K562 (cell line): Measurements from ENCODE around the gene FAM50A. TPM values are rescaled to one million over a fixed set of nuclear protein-coding genes. Genes with fewer than 3 reads are reported as not detected.

ENCODE experiments used
- GATAD2B ChIP-seq: fragments of 450-650 bp; IDR thresholded peaks from 2 replicates; pipeline ENCODE4 v1.6.1; 2017; ENCODE audit warnings: mild to moderate bottlenecking, borderline replicate concordance
- NFIX ChIP-seq: fragments of 250-450 bp; sonication (Bioruptor Pico); IDR thresholded peaks from 2 replicates; pipeline ENCODE4 v1.4.0; 2020; ENCODE audit warnings: low read depth, mild to moderate bottlenecking, moderate library complexity
- NR2C2 ChIP-seq, 2 experiments: fragments of 200-800 bp in 1 of 2; sonication (Bioruptor generic) in 1 of 2; sonication (generic) in 1 of 2; formaldehyde crosslinking in 1 of 2; IDR thresholded peaks; 2 replicates each; pipeline versions ENCODE4 v1.6.1 to v1.8.0; 2016 to 2022; ENCODE audit warnings: mild to moderate bottlenecking in 1 of 2, missing compliant biosample characterization in 1 of 2, missing genetic modification characterization in 1 of 2, missing genetic modification reagents in 1 of 2
- PCBP2 ChIP-seq: fragments of 200-400 bp; formaldehyde crosslinking; IDR thresholded peaks from 2 replicates; pipeline ENCODE4 v1.6.1; 2018; ENCODE audit warnings: low read length, low read depth, mild to moderate bottlenecking, moderate library complexity; ENCODE audit not compliant: poor library complexity, severe bottlenecking
- TGIF2 ChIP-seq: sonication (generic); formaldehyde crosslinking; IDR thresholded peaks from 2 replicates; pipeline ENCODE4 v1.8.1; 2022; ENCODE audit warnings: mild to moderate bottlenecking, missing genetic modification reagents, moderate library complexity
- ZFP1 ChIP-seq: fragments of 450-650 bp; formaldehyde crosslinking; IDR thresholded peaks from 2 replicates; pipeline ENCODE4 v1.4.0; 2020; ENCODE audit warnings: mild to moderate bottlenecking, mixed read lengths
- ZNF778 ChIP-seq: fragments of 450-650 bp; formaldehyde crosslinking; IDR thresholded peaks from 2 replicates; pipeline ENCODE4 v1.4.0; 2020; ENCODE audit warnings: mild to moderate bottlenecking, moderate library complexity
- polyA plus RNA-seq, 8 experiments: library from polyadenylated mRNA; depleted of rRNA in 4 of 8; stranded (reverse) in 5 of 8; unstranded in 3 of 8; fragments of >200 nt; fragmentation: Nextera tagmentation in 2 of 8; fragmentation: Illumina TruSeq in 1 of 8; extraction: Ambion mirVana in 2 of 8; extraction: Trizol in 1 of 8; gene quantifications; 2 replicates each; pipeline versions ENCODE4 v1.2.1 to v1.2.3, GENCODE V29; 2011 to 2014; ENCODE audit warnings: inconsistent platforms in 1 of 8, missing spikeins in 1 of 8
- total RNA-seq, 7 experiments: library from RNA; depleted of rRNA in 6 of 7; stranded (reverse); fragments of >200 nt in 6 of 7; fragmentation: Illumina TruSeq in 2 of 7; extraction: Trizol in 2 of 7; gene quantifications; 2 replicates each; pipeline versions ENCODE4 v1.2.1 to v1.2.3, GENCODE V29; 2011 to 2021; ENCODE audit warnings: low replicate concordance in 1 of 7
- TF ChIP-seq, protein P1 (sequence below): fragments of 450-650 bp; IDR thresholded peaks from 2 replicates; pipeline ENCODE4 v1.6.1; 2016; ENCODE audit warnings: low read depth
- TF ChIP-seq, protein P2 (sequence below): fragments of 250-450 bp; sonication (Bioruptor Pico); IDR thresholded peaks from 2 replicates; pipeline ENCODE4 v1.5.1; 2021; ENCODE audit warnings: mild to moderate bottlenecking
- TF ChIP-seq, protein P3 (sequence below), 2 experiments: IDR thresholded peaks; 2 replicates each; pipeline ENCODE4 v1.6.1; 2012; ENCODE audit warnings: improper control_type of control experiment in 2 of 2, low read depth in 2 of 2, low read length in 2 of 2, borderline replicate concordance in 1 of 2
- TF ChIP-seq, protein P4 (sequence below), 2 experiments: IDR thresholded peaks in 1 of 2; conservative IDR thresholded peaks in 1 of 2; 2 replicates each; pipeline ENCODE4 v1.6.1; 2016; ENCODE audit warnings: low read depth in 2 of 2, mild to moderate bottlenecking in 1 of 2, missing compliant biosample characterization in 1 of 2, missing genetic modification characterization in 1 of 2, moderate library complexity in 1 of 2

Gene FAM50A
- total and polyA plus RNA-seq, 9 of the 15 experiments (the other 6 are each of a cell fraction or from before 2014, with no cell fraction given): 4.4 to 114 (median 67.3) TPM

DNA sequence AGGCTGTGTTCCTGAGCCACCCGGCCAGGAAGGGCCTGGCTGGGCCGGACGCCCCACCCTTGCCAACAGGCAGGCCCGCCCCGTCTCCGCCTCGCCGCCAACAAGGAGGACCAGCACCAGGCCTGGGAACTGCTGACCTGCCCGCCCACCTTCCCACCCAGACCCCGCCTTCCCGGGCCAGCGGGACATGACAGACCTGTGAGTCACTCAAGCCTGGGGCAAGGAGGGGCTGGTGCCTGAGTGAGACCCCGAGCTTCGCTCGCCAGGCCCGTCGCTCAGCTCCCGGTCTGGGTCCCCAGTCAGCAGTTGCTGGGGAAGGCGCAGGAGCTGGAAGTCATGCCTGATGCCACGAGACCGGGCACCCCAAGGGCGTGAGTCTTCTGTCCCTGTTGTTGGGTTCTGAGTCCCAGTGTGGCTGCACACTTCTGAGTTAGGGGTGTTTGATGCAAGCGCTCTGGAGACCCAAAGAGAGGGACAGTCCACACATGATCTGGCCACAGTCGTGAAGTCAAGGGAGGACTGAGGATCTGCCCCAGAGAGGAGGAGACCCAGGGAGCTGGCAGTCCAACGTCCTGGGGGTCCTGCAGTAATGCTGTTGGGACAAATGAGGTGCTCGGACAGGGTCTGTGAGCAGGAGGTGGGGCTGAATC is 34.6 kb upstream of the FAM50A start, which contains the start of gene DNASE1L1 (continued):
- TF ChIP-seq, protein P1, sequence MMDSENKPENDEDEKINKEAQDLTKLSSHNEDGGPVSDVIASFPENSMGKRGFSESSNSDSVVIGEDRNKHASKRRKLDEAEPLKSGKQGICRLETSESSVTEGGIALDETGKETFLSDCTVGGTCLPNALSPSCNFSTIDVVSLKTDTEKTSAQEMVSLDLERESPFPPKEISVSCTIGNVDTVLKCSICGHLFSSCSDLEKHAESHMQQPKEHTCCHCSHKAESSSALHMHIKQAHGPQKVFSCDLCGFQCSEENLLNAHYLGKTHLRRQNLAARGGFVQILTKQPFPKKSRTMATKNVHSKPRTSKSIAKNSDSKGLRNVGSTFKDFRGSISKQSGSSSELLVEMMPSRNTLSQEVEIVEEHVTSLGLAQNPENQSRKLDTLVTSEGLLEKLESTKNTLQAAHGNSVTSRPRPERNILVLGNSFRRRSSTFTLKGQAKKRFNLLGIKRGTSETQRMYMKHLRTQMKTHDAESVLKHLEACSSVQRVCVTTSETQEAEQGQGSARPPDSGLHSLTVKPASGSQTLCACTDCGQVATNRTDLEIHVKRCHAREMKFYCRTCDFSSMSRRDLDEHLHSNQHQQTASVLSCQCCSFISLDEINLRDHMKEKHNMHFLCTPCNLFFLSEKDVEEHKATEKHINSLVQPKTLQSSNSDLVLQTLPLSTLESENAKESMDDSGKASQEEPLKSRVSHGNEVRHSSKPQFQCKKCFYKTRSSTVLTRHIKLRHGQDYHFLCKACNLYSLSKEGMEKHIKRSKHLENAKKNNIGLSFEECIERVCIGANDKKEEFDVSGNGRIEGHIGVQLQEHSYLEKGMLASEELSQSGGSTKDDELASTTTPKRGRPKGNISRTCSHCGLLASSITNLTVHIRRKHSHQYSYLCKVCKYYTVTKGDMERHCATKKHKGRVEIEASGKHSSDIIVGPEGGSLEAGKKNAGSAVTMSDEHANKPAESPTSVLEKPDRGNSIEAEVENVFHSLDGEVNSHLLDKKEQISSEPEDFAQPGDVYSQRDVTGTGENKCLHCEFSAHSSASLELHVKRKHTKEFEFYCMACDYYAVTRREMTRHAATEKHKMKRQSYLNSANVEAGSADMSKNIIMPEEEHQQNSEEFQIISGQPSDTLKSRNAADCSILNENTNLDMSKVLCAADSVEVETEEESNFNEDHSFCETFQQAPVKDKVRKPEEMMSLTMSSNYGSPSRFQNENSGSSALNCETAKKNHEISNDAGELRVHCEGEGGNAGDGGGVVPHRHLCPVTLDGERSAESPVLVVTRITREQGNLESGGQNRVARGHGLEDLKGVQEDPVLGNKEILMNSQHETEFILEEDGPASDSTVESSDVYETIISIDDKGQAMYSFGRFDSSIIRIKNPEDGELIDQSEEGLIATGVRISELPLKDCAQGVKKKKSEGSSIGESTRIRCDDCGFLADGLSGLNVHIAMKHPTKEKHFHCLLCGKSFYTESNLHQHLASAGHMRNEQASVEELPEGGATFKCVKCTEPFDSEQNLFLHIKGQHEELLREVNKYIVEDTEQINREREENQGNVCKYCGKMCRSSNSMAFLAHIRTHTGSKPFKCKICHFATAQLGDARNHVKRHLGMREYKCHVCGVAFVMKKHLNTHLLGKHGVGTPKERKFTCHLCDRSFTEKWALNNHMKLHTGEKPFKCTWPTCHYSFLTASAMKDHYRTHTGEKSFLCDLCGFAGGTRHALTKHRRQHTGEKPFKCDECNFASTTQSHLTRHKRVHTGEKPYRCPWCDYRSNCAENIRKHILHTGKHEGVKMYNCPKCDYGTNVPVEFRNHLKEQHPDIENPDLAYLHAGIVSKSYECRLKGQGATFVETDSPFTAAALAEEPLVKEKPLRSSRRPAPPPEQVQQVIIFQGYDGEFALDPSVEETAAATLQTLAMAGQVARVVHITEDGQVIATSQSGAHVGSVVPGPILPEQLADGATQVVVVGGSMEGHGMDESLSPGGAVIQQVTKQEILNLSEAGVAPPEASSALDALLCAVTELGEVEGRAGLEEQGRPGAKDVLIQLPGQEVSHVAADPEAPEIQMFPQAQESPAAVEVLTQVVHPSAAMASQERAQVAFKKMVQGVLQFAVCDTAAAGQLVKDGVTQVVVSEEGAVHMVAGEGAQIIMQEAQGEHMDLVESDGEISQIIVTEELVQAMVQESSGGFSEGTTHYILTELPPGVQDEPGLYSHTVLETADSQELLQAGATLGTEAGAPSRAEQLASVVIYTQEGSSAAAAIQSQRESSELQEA: no peak
- TF ChIP-seq ZNF778 (CRISPR knock-in tag) (no peak), GATAD2B (no peak), ZFP1 (CRISPR knock-in tag) (no peak), PCBP2 (no peak), NR2C2 (CRISPR knock-in tag; IDR thresholded peaks at IDR 0.05) (no peak), NR2C2 (tag; IDR thresholded peaks at IDR 0.05) (no peak), NFIX (no peak), TGIF2 (CRISPR knock-in tag) (no peak)
- TF ChIP-seq, protein P2, sequence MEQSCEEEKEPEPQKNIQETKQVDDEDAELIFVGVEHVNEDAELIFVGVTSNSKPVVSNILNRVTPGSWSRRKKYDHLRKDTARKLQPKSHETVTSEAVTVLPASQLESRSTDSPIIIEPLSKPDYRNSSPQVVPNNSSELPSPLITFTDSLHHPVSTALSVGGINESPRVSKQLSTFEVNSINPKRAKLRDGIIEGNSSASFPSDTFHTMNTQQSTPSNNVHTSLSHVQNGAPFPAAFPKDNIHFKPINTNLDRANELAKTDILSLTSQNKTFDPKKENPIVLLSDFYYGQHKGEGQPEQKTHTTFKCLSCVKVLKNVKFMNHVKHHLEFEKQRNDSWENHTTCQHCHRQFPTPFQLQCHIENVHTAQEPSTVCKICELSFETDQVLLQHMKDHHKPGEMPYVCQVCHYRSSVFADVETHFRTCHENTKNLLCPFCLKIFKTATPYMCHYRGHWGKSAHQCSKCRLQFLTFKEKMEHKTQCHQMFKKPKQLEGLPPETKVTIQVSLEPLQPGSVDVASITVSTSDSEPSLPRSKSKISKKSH (CRISPR knock-in tag): no peak
- TF ChIP-seq, protein P3, sequence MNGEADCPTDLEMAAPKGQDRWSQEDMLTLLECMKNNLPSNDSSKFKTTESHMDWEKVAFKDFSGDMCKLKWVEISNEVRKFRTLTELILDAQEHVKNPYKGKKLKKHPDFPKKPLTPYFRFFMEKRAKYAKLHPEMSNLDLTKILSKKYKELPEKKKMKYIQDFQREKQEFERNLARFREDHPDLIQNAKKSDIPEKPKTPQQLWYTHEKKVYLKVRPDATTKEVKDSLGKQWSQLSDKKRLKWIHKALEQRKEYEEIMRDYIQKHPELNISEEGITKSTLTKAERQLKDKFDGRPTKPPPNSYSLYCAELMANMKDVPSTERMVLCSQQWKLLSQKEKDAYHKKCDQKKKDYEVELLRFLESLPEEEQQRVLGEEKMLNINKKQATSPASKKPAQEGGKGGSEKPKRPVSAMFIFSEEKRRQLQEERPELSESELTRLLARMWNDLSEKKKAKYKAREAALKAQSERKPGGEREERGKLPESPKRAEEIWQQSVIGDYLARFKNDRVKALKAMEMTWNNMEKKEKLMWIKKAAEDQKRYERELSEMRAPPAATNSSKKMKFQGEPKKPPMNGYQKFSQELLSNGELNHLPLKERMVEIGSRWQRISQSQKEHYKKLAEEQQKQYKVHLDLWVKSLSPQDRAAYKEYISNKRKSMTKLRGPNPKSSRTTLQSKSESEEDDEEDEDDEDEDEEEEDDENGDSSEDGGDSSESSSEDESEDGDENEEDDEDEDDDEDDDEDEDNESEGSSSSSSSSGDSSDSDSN (IDR thresholded peaks at IDR 0.05; ENCODE audit: borderline replicate concordance in 1 of 2, low read depth in 2 of 2, low read length in 2 of 2): no peak
- TF ChIP-seq, protein P4, sequence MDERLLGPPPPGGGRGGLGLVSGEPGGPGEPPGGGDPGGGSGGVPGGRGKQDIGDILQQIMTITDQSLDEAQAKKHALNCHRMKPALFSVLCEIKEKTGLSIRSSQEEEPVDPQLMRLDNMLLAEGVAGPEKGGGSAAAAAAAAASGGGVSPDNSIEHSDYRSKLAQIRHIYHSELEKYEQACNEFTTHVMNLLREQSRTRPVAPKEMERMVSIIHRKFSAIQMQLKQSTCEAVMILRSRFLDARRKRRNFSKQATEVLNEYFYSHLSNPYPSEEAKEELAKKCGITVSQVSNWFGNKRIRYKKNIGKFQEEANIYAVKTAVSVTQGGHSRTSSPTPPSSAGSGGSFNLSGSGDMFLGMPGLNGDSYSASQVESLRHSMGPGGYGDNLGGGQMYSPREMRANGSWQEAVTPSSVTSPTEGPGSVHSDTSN (CRISPR knock-in tag; IDR thresholded peaks at IDR 0.05; ENCODE audit: low read depth): no peak
- TF ChIP-seq, protein P4 (tag; conservative IDR thresholded peaks at IDR 0.05; ENCODE audit: low read depth): no peak
